GM10266 (cell line): ENCODE data around the gene SPINDOC.
A peak's percentile ranks its signal among the peaks of the same experiment; 100 is the strongest.

Experiments
- DNase-seq: peaks from one replicate; pipeline ENCODE4 v3.0.0; 2012; ENCODE audit errors: extremely low spot score
- CTCF ChIP-seq: IDR thresholded peaks from 2 replicates; pipeline ENCODE4 v1.5.1; 2012; ENCODE audit warnings: mild to moderate bottlenecking, low read depth; ENCODE audit not compliant: control insufficient read depth, insufficient read depth; ENCODE audit errors: missing control alignments

The SPINDOC gene

GRCh38 chr11:63813563-63814382 is 517 bp downstream of the SPINDOC start:
- DNase-seq, result peak; percentile 67
- no peak for TF ChIP-seq CTCF

GRCh38 chr11:63814383-63814736 is 1.1 kb downstream of the SPINDOC start:
- peak; percentile 48 for DNase-seq
- TF ChIP-seq CTCF, result no peak

GRCh38 chr11:63816166-63816565 is 2.9 kb downstream of the SPINDOC start:
- no peak for DNase-seq
- no peak for TF ChIP-seq CTCF

- TF ChIP-seq CTCF, result no peak
- no peak for DNase-seq
Measured at GRCh38 chr11:63816732-63817131, 3.5 kb downstream of the SPINDOC start.

GRCh38 chr11:63817758-63818498 is 4.7 kb downstream of the SPINDOC start:
- TF ChIP-seq CTCF, result no peak
- DNase-seq, result no peak

GRCh38 chr11:63818609-63819008 is 5.4 kb downstream of the SPINDOC start:
- DNase-seq, result no peak
- TF ChIP-seq CTCF, result no peak

GRCh38 chr11:63821411-63821810 is 8.2 kb downstream of the SPINDOC start:
- DNase-seq, result no peak
- TF ChIP-seq CTCF, result no peak
